IMR-90 (cell line): ENCODE measurements around the gene LIN52.

ENCODE experiments used
- BHLHE40 ChIP-seq: fragments of 150-350 bp; IDR thresholded peaks from 2 replicates; pipeline ENCODE4 v1.6.1; 2016; ENCODE audit warnings: mild to moderate bottlenecking, low read depth, low read length
- CEBPB ChIP-seq: IDR thresholded peaks from 2 replicates; pipeline ENCODE4 v1.6.1; 2012; ENCODE audit warnings: low read depth, low read length, improper control_type of control experiment
- MAZ ChIP-seq: IDR thresholded peaks from 2 replicates; pipeline ENCODE4 v1.6.1; 2012; ENCODE audit warnings: low read depth, mild to moderate bottlenecking, low read length, improper control_type of control experiment, moderate library complexity, borderline replicate concordance
- MXI1 ChIP-seq: IDR thresholded peaks from 2 replicates; pipeline ENCODE4 v1.6.1; 2012; ENCODE audit warnings: low read depth, mild to moderate bottlenecking, low read length, moderate library complexity, borderline replicate concordance
- NFE2L2 ChIP-seq: fragments of 150-350 bp; IDR thresholded peaks from 2 replicates; pipeline ENCODE4 v1.6.1; 2016; ENCODE audit warnings: low read depth, mild to moderate bottlenecking, low read length
- POLR2A ChIP-seq: IDR thresholded peaks from 2 replicates; pipeline ENCODE4 v1.6.1; 2012; ENCODE audit warnings: mild to moderate bottlenecking, low read depth, low read length
- RAD21 ChIP-seq: IDR thresholded peaks from 2 replicates; pipeline ENCODE4 v1.6.1; 2012; ENCODE audit warnings: low read length, improper control_type of control experiment
- RFX5 ChIP-seq: IDR thresholded peaks from 2 replicates; pipeline ENCODE4 v1.8.0; 2012; ENCODE audit warnings: low read depth, mild to moderate bottlenecking, low read length, moderate library complexity
- SMC3 ChIP-seq: fragments of 150-350 bp; IDR thresholded peaks from 2 replicates; pipeline ENCODE4 v1.6.1; 2016; ENCODE audit warnings: low read depth, mild to moderate bottlenecking, antibody characterized with exemption, low read length, moderate library complexity
- TF ChIP-seq, protein P1 (sequence below): conservative IDR thresholded peaks from 2 replicates; pipeline ENCODE4 v1.5.1; 2012; ENCODE audit warnings: mild to moderate bottlenecking, low read depth, low read length, improper control_type of control experiment
- TF ChIP-seq, protein P2 (sequence below): fragments of 150-350 bp; IDR thresholded peaks from 2 replicates; pipeline ENCODE4 v1.6.1; 2017; ENCODE audit warnings: mild to moderate bottlenecking, antibody characterized with exemption, low read length, low read depth

DNA sequence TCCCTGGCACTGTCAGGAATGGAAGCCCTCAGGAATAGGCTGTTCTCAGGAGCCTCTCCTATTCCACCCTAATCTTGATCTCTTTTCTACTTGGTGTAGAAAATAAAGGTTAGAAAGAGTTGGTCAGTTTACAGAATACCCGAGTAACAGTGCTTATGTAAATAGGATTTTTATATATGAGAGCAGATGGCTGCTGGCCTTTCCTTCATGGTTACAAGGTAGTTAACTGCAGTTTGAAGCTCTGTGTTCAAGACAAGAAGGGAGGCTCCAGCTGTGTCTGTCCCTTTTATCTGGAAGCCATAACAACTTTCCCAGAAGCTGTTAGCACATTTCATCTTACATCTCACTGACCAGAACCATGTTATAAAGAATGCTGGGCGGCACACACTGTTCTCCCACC, 42.5 kb upstream of the LIN52 start:
- TF ChIP-seq, protein P1, sequence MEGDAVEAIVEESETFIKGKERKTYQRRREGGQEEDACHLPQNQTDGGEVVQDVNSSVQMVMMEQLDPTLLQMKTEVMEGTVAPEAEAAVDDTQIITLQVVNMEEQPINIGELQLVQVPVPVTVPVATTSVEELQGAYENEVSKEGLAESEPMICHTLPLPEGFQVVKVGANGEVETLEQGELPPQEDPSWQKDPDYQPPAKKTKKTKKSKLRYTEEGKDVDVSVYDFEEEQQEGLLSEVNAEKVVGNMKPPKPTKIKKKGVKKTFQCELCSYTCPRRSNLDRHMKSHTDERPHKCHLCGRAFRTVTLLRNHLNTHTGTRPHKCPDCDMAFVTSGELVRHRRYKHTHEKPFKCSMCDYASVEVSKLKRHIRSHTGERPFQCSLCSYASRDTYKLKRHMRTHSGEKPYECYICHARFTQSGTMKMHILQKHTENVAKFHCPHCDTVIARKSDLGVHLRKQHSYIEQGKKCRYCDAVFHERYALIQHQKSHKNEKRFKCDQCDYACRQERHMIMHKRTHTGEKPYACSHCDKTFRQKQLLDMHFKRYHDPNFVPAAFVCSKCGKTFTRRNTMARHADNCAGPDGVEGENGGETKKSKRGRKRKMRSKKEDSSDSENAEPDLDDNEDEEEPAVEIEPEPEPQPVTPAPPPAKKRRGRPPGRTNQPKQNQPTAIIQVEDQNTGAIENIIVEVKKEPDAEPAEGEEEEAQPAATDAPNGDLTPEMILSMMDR, result no peak
- TF ChIP-seq SMC3, result no peak
- TF ChIP-seq POLR2A, result no peak
- no peak for TF ChIP-seq BHLHE40
- no peak for TF ChIP-seq RAD21
- no peak for TF ChIP-seq CEBPB
- TF ChIP-seq MXI1, result no peak
- TF ChIP-seq NFE2L2, result no peak
- TF ChIP-seq RFX5, result no peak
- TF ChIP-seq MAZ, result no peak
- TF ChIP-seq, protein P2, sequence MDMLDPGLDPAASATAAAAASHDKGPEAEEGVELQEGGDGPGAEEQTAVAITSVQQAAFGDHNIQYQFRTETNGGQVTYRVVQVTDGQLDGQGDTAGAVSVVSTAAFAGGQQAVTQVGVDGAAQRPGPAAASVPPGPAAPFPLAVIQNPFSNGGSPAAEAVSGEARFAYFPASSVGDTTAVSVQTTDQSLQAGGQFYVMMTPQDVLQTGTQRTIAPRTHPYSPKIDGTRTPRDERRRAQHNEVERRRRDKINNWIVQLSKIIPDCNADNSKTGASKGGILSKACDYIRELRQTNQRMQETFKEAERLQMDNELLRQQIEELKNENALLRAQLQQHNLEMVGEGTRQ, result no peak
